Adipose tissue (tissue), 3 donors: ENCODE data around the gene DEF6. TPM values are rescaled to one million over a fixed set of nuclear protein-coding genes. Genes with fewer than 3 reads are reported as not detected.

ENCODE experiments used
- H3K27ac ChIP-seq: one replicate; pipeline ENCODE4 v1.5.1; 2013; ENCODE audit warnings: low read depth, low read length
- WGBS, 3 donors: extraction: QIAGEN DNeasy Blood & Tissue Kit; methylation state at CpG; one replicate each; pipeline ENCODE4 v1.1.7; 2013; 5-methylcytosine and 5-hydroxymethylcytosine counted together
- polyA plus RNA-seq, 3 donors: library from polyadenylated mRNA; stranded (reverse); fragments of 200-250 nt; gene quantifications; one replicate each; pipeline ENCODE4 v1.2.3, GENCODE V29; 2013
- donor health status: healthy with polysubstance abuse.
- donor health status: Bipolar disorder and iron deficiency.
- donor health status: healthy.

Gene DEF6
- polyA plus RNA-seq, 3 donors, result 4.2 to 17.3 (median 8.6) TPM

DNA sequence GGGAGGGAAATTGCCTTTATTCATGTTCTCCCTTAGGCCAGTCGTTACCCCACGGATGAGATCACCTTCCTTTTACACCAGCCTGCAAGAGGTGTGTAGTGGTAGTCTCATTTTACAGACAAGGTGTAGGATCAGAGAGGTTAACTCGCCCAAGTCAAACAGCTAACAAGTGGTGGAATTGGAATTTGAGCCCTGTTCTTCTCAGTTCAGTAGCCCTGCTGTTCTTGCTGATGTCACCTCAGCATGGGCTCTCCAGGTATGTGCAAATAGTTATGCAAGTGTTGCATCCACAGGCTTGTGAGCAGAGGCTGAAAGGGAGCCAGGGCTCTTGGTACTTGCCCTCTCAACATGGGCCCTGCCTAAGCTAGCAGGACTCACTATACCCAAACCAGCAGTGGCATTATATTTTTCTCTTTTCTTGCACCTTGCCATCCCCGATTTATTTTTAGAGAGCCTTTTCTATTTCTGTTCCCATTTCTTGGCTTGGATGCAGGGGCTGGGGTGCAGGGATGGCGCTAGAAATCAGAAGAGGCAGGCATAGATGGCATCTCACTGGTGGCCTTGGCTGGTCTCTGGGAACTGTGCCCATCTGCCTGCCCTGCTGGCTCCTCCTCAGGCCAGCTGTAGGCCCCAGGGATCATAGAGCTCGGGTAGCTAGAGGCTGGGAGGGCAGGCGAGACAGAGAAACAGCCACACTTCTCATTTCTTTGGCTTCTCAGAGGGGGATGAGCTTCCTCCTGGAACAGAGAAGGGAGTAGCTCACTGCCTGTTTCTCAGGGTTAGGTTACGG, 62.9 kb downstream of the DEF6 start:
- no peak overlapping the region for H3K27ac ChIP-seq
- WGBS, 3 donors, result 60 to 70% (median 70%) methylated on average over 8 of the region's 8 CpGs

DNA sequence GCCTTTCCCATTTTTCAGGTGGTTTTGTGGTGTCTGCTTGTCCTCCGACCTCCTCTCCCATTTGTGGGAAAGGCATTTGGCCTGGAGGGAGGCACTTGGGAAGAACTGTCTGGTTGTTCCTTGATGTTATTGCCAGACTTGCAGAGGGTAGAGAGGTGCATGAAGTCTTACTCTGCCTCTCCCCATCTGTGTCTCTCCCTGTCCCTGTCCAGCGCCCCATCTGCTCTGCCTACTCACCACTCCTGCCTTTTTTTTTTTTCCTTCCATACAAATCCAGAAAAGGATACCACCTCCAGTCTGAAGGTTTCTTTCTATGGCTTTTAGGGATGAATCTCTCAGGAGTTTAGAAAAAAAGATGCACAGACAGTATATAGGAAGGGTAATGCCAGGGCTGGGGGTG, 64.6 kb downstream of the DEF6 start:
- 96 to 98% (median 97%) methylated on average over 2 of the region's 2 CpGs for WGBS, 3 donors
- H3K27ac ChIP-seq, result no peak overlapping the region

DNA sequence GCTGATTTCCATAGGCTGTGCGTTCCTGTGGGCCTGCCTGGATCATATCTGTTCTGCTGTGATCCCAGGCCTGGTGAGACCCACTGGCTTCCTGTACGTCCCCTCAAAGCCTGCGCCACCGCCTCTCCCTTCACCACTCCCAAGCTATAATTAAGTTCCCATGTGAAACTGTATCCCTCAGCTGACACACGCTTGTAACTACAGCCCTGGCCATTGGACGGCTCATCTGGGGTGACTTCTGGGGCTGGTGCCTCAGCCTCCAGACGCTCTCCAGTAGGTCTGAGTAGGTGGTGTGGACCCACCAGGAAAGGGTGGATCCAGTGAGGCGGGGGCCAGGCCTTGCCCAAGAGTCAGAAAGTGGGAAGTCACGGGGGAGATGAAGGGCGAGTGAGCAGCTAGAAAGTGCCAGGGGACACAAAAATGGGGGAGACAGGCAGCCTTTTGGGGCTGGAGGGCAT, 65.7 kb downstream of the DEF6 start:
- H3K27ac ChIP-seq, result no peak overlapping the region
- 81 to 89% (median 82%) methylated on average over 10 of the region's 10 CpGs for WGBS, 3 donors

DNA sequence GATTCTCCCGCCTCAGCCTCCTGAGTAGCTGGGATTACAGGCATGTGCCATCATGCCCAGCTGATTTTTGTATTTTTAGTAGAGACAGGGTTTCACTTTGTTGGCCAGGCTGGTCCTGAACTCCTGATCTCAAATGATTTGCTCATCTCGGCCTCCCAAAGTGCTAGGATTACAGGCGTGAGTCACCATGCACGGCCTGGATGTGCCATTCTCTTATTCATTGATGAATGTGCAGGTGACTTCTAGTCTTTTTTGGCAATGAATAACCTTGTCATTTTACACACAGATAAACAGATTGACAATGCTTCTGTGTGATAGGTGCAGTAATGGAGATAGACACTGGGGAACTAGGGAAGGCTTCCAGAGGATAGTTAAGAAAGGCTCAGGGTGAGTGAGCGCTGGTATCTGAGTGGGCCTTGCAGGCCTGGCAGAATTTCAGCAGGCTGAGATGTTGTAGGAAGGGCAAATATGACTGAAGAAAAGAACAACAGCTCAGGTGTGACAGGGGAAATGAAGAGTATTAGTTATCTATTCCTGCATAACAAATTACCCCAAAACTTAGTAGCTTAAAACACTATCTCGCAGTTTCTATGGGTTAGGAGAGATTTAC, 68.1 kb downstream of the DEF6 start:
- WGBS, 3 donors, result 96 to 99% (median 96%) methylated on average over 6 of the region's 6 CpGs
- H3K27ac ChIP-seq, result no peak overlapping the region

DNA sequence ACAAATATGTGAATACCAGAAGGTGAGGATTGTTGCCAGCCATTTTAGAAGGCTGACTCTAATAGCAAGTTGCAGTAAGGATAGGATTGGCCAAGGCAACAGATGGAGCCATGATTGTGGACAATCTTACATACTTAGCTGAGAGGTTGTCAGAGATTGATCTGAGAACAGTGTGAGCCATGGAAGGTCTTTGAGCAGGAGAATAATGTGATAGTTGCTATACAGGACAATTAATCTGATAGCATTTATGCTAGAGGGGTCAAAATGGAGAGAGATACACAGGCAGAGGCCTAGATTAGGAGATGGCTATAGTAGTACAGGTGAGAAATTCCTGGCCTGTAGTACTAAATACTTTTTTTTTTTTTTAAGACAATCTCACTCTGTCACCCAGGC, 68.6 kb downstream of the DEF6 start:
- H3K27ac ChIP-seq, result no peak overlapping the region

DNA sequence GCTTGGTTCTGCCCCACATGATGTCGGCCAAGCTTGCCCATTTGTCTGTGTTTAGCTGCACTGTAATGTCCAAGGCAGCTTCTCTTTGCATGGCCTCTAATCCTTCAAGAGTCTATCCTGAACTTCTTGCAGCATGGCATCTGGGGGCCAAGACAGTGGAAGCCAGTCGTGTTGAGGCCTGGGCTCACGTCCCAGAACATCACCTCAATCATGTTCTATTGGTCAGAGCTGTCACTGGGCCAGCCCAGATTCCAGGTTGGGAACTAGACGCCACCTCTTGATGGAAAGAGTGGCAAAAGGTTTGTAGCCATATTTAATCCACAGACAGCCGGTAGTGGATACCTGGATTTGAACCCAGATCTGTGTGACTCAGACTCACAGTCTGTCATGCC, 70.0 kb downstream of the DEF6 start:
- WGBS, 3 donors, result 89 to 90% (median 89%) methylated on average over 5 of the region's 5 CpGs
- no peak overlapping the region for H3K27ac ChIP-seq

DNA sequence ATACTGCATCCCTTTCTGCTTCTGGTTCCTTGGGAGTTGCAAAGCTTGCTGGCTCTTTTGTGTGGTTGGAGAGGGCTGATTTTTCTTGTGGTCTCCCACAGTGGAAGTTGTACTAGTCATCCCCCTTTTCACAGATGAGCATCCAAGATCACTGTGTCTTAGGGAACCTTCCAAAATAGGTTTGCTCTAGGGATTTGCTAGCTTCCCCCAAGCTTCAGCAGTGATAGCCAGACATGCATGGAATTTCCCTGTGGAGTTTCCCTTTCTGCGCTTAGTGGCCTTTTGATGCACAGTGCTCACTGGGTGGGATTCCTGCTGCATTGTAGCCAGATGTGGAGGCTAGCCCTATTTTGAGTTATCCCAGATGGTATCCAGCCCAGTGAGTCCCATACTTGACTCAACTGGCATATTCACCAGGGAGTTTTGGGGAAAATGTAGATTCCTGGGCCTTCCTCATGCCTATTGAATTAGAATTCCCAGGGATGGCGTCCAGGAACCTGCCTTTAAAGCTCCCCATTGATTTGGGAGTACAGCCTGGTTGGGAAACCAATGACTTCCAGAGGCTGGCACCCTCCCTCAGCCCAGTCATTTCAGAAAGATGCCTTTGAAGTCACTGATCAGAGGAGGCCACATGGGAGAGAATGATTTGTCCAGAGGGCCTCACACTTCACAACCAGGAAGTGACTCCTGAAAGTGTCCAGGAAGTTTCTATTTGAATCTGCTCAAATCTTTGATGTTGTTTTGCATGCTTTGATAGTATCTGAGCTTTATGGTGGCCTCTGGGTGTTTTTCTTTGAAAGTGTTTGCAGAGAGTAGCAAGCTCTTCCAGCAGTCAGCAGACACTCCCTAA, 70.6 kb downstream of the DEF6 start:
- H3K27ac ChIP-seq, result no peak overlapping the region
- 89 to 95% (median 90%) methylated on average over 2 of the region's 2 CpGs for WGBS, 3 donors

DNA sequence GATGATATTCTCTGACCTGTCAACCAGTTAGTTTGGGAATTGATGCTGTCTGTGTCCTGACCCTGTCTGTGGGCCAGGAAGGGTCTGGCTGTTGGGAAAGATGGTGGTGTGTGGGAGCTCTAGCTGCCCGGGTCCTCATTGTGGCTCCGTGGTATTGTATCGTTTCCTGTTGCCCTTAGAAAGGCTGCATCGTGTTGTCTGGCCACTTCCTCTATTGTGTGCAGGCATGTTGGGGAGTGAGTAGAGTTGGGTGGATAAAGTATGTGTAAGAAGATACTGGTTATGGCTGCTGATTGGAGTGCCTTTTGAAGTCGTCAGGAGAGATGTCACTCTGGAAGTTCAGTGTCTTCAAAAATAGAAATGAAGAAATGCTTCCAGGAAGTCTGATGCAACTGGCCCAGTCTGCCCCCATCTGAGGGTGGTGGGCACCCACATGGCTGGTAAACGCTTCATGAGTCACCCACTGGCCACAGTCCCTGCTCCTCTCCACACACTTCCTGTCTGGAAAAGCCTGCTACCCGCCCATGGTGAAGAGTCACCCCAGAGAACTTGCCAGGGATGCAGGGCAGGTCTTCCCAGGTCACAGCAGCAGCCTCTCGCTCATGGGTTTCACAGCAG, 72.6 kb downstream of the DEF6 start:
- WGBS, 3 donors, result 25 to 82% (median 37%) methylated on average over 8 of the region's 8 CpGs
- H3K27ac ChIP-seq, result no peak overlapping the region

DNA sequence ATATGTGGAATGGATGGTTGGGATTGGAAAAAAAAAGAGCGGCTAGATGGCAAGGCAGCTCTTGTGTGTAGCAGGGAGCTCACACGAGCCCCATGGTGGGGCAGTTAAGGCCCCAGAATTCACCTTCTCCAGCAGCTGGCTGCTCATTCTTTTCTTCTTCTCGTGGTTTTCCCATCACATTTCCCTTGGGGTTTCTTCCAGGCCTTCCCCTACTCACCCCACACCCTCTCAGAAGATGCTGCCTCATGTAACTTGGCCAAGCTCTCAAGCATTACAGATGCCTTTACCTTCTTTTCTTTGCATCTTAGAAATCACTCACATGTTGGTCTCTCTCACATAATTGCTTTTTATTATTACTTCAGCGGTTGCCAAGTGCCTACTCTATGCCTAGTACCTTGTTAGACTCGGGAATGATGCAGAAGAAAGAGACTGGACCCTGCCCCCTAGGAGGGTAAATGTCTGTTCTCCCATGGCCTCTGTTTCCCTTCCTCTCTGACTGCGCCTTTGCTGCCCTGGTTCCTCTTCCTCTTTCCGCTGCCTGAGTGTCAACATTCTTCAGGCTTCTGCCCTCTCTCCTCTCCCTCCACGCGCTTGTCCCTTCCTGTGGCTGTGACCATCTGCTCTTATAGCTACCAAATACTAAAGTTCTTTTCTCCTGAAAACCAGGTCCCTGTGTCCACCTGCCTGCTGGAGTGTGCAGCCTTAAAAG, 73.3 kb downstream of the DEF6 start:
- no peak overlapping the region for H3K27ac ChIP-seq
- WGBS, 3 donors, result 50 to 79% (median 55%) methylated on average over 8 to 9 of the region's 9 CpGs

Other genes starting within 250 kb of the DEF6 start
- gene TCP11, start 156.5 kb upstream of the DEF6 start, polyA plus RNA-seq, result under 1 TPM in 1 of 3 donors, not detected in 2; 0.04 TPM
- under 1 TPM; 0.01 to 0.25 (median 0.11) TPM for gene SCUBE3, start 83.9 kb upstream of the DEF6 start, polyA plus RNA-seq
- gene ZNF76, start 38.1 kb upstream of the DEF6 start, polyA plus RNA-seq, result 10 to 100 TPM; 17.2 to 25.9 (median 23.3) TPM
- gene PPARD, start 44.7 kb downstream of the DEF6 start, polyA plus RNA-seq, result 10 to 100 TPM in 2 of 3 donors, 1 to 10 TPM in 1; 5.9 to 22.9 (median 14.3) TPM
- gene FANCE, start 154.5 kb downstream of the DEF6 start, polyA plus RNA-seq, result 1 to 10 TPM; 2.9 to 4.3 (median 4.2) TPM
- 1,000 to 10,000 TPM; 1,589 to 2,638 (median 2,305) TPM for gene RPL10A, start 170.6 kb downstream of the DEF6 start, polyA plus RNA-seq
- 10 to 100 TPM in 2 of 3 donors, 1 to 10 TPM in 1; 4.7 to 18.7 (median 16.0) TPM for gene TEAD3, start 199.3 kb downstream of the DEF6 start, polyA plus RNA-seq
- under 1 TPM in 2 of 3 donors, not detected in 1; 0.13 to 0.22 TPM for gene TULP1, start 215.1 kb downstream of the DEF6 start, polyA plus RNA-seq